DND-41 (cell line): ENCODE measurements around the gene SLC38A8.

Experiments used
- ATAC-seq: fragments of 200-7000 bp; cut with Tn5 transposase; 3 replicates; pipeline ENCODE4 v1.9.1; 2021; ENCODE audit warnings: low read depth; ENCODE audit not compliant: insufficient read depth
- DNase-seq: peaks from one replicate; pipeline ENCODE4 v3.0.0-alpha.2; 2020
- H2AFZ ChIP-seq: 2 replicates; pipeline ENCODE4 v1.6.0; 2012; ENCODE audit warnings: low read depth, low read length
- H3K27ac ChIP-seq: 2 replicates; pipeline ENCODE4 v1.5.1; 2012; ENCODE audit warnings: low read length, inconsistent platforms
- H3K27me3 ChIP-seq: fragments of 200-600 bp; sonication (generic); 2 replicates; pipeline ENCODE4 v1.6.0; 2012; ENCODE audit warnings: low read length, mild to moderate bottlenecking, inconsistent platforms; ENCODE audit not compliant: insufficient read depth, poor library complexity
- H3K36me3 ChIP-seq: 2 replicates; pipeline ENCODE4 v1.5.1; 2012; ENCODE audit warnings: low read length, inconsistent platforms; ENCODE audit not compliant: insufficient read depth
- H3K4me1 ChIP-seq: 2 replicates; pipeline ENCODE4 v1.5.1; 2012; ENCODE audit warnings: mild to moderate bottlenecking, low read length; ENCODE audit not compliant: insufficient read depth
- H3K4me2 ChIP-seq: 2 replicates; pipeline ENCODE4 v1.6.0; 2012; ENCODE audit warnings: mild to moderate bottlenecking, moderate library complexity, low read length, inconsistent platforms; ENCODE audit not compliant: insufficient read depth
- H3K4me3 ChIP-seq, 2 experiments: fragments of 200-600 bp in 1 of 2; shearing (Covaris generic) in 1 of 2; 2 replicates each; pipeline ENCODE4 v1.5.1; 2012 to 2016; ENCODE audit warnings: inconsistent platforms in 2 of 2, low read length in 2 of 2, mild to moderate bottlenecking in 2 of 2, low read depth in 1 of 2, moderate library complexity in 1 of 2
- H3K79me2 ChIP-seq: 2 replicates; pipeline ENCODE4 v1.6.0; 2012; ENCODE audit warnings: low read length, inconsistent platforms; ENCODE audit not compliant: insufficient read depth
- H3K9ac ChIP-seq: 2 replicates; pipeline ENCODE4 v1.6.0; 2012; ENCODE audit warnings: low read depth, mild to moderate bottlenecking, inconsistent platforms, low read length, moderate library complexity
- H3K9me3 ChIP-seq: 2 replicates; pipeline ENCODE4 v1.5.1; 2012; ENCODE audit warnings: low read length, moderate library complexity, mild to moderate bottlenecking, inconsistent platforms; ENCODE audit not compliant: insufficient read depth, severe bottlenecking
- H4K20me1 ChIP-seq: 2 replicates; pipeline ENCODE4 v1.6.0; 2012; ENCODE audit warnings: low read length; ENCODE audit not compliant: insufficient read depth
- EZH2 ChIP-seq: IDR thresholded peaks from 3 replicates; pipeline ENCODE4 v1.6.1; 2012; ENCODE audit warnings: borderline replicate concordance, low read depth, mild to moderate bottlenecking, moderate library complexity, low read length, inconsistent platforms; ENCODE audit not compliant: severe bottlenecking
- TF ChIP-seq, protein P1 (sequence below): IDR thresholded peaks from 2 replicates; pipeline ENCODE4 v1.5.1; 2012; ENCODE audit warnings: borderline replicate concordance, low read length, moderate library complexity, mild to moderate bottlenecking; ENCODE audit not compliant: poor library complexity, severe bottlenecking; ENCODE audit errors: extremely low read depth

SLC38A8 gene

DNA sequence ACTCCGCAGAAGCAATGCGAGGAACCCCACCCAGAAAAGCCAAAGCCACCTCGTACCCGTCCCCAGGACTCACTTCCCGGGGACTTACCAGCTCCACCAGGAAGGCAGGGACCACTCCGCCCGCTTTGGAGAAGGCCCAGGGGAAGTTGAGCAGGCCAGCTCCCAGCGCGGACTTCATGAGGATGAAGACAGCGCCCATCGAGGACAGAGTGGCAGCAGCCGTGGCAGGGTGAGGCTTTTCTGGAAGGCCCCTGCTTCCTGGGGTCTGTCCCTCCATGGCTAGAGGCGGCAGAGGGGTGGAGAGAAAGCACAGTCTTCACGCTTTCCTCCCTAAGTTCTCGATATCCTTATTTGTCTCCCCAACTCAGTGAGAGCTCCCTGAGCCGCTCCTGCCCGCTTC, 714 bp downstream of the SLC38A8 start:
- Histone ChIP-seq H3K79me2 (no peaks in the 10 kb centered on the region), H3K9ac (no peak overlapping the region), H3K4me3 (no peak overlapping the region), H3K9me3 (no peaks in the 10 kb centered on the region), H3K27me3 (no peaks in the 10 kb centered on the region), H3K27ac (no peak overlapping the region), H3K4me1 (no peaks in the 10 kb centered on the region), H4K20me1 (no peaks in the 10 kb centered on the region), H3K36me3 (no peaks in the 10 kb centered on the region), H2AFZ (no peak overlapping the region), H3K4me2 (no peak overlapping the region)
- TF ChIP-seq EZH2 = no peak
- TF ChIP-seq, protein P1, sequence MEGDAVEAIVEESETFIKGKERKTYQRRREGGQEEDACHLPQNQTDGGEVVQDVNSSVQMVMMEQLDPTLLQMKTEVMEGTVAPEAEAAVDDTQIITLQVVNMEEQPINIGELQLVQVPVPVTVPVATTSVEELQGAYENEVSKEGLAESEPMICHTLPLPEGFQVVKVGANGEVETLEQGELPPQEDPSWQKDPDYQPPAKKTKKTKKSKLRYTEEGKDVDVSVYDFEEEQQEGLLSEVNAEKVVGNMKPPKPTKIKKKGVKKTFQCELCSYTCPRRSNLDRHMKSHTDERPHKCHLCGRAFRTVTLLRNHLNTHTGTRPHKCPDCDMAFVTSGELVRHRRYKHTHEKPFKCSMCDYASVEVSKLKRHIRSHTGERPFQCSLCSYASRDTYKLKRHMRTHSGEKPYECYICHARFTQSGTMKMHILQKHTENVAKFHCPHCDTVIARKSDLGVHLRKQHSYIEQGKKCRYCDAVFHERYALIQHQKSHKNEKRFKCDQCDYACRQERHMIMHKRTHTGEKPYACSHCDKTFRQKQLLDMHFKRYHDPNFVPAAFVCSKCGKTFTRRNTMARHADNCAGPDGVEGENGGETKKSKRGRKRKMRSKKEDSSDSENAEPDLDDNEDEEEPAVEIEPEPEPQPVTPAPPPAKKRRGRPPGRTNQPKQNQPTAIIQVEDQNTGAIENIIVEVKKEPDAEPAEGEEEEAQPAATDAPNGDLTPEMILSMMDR = no peak
- DNase-seq (no peak), ATAC-seq (no peak)

GRCh38 chr16:84040823-84041820, 1.5 kb downstream of the SLC38A8 start:
- no peaks in the 10 kb centered on the region for H3K9me3 ChIP-seq
- no peaks in the 10 kb centered on the region for H3K4me1 ChIP-seq
- no peak overlapping the region for H3K27ac ChIP-seq
- no peak overlapping the region for H3K4me2 ChIP-seq
- TF ChIP-seq, protein P1 = no peak
- TF ChIP-seq EZH2 = no peak
- H3K4me3 ChIP-seq = no peak overlapping the region
- ATAC-seq (no peak), DNase-seq (no peak)
- no peaks in the 10 kb centered on the region for H3K27me3 ChIP-seq
- no peaks in the 10 kb centered on the region for H4K20me1 ChIP-seq
- no peaks in the 10 kb centered on the region for H3K79me2 ChIP-seq
- H3K9ac ChIP-seq = no peak overlapping the region
- H2AFZ ChIP-seq = no peak overlapping the region
- no peaks in the 10 kb centered on the region for H3K36me3 ChIP-seq

DNA sequence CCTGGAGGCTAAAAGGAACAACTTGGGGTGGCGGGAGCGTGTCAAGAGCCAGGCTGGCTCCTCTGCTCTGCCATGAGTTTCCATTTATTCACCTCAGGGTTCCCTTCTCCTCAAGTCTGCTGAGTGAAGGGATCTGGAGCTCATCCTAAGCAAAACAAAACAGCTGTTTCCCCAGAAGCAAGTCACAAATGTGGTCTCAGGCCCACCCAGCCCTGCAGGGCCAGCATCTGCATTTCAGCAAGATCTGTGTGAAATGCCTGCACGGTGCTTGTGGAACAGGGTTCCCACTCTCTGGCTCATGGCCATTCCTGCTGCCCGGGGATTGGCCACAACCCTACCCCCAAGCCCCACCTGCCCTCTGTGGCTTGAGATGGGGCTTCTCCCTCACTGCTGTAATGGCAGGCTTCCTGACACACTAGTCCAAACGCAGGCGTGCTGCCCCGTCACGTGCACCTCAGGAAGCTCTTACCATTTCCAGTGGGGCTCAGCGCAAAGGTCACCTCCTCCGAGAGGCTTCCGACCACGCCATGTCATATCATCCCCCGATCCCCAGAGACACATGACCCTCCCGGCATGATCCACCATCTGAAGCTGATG, 2.3 kb downstream of the SLC38A8 start:
- H3K4me2 ChIP-seq = no peak overlapping the region
- H3K4me1 ChIP-seq = no peaks in the 10 kb centered on the region
- no peaks in the 10 kb centered on the region for H3K36me3 ChIP-seq
- no peaks in the 10 kb centered on the region for H3K79me2 ChIP-seq
- H3K27me3 ChIP-seq = no peaks in the 10 kb centered on the region
- no peak overlapping the region for H3K27ac ChIP-seq
- H4K20me1 ChIP-seq = no peaks in the 10 kb centered on the region
- DNase-seq (no peak), ATAC-seq (no peak)
- H3K9ac ChIP-seq = no peak overlapping the region
- no peak overlapping the region for H3K4me3 ChIP-seq
- no peaks in the 10 kb centered on the region for H3K9me3 ChIP-seq
- H2AFZ ChIP-seq = no peak overlapping the region
- TF ChIP-seq EZH2 = no peak
- TF ChIP-seq, protein P1 = no peak
